HL-60 (cell line): Measurements from ENCODE around the gene PLEKHG5.

ENCODE experiments used
- DNase-seq, 2 experiments: peaks; one replicate each; pipeline ENCODE4 v3.0.0-alpha.2; 2010 to 2020; ENCODE audit warnings: low read depth in 1 of 2, low spot score in 1 of 2
- H3K27ac ChIP-seq: fragments of 250-450 bp; sonication (Bioruptor Pico); replicated peaks from 2 replicates; pipeline ENCODE4 v1.5.1; 2020; ENCODE audit warnings: mild to moderate bottlenecking, moderate library complexity
- H3K27me3 ChIP-seq: fragments of 250-450 bp; sonication (Bioruptor Pico); 2 replicates; pipeline ENCODE4 v1.5.1; 2021; ENCODE audit warnings: mild to moderate bottlenecking, moderate library complexity; ENCODE audit not compliant: insufficient read depth, poor library complexity, severe bottlenecking
- H3K4me3 ChIP-seq: replicated peaks from 2 replicates; pipeline ENCODE4 v1.5.1; 2011; ENCODE audit warnings: mild to moderate bottlenecking, control low read depth, low read length; ENCODE audit not compliant: insufficient read depth
- CTCF ChIP-seq: IDR thresholded peaks from one replicate; pipeline ENCODE4 v1.5.1; 2011; ENCODE audit warnings: low read length, control low read depth, inconsistent platforms; ENCODE audit not compliant: insufficient read depth
- GABPA ChIP-seq: IDR thresholded peaks from 2 replicates; pipeline ENCODE4 v1.6.1; 2012; ENCODE audit warnings: low read depth
- POLR2AphosphoS5 ChIP-seq: IDR thresholded peaks from 2 replicates; pipeline ENCODE4 v1.6.1; 2012; ENCODE audit warnings: low read depth
- SPI1 ChIP-seq: IDR thresholded peaks from 2 replicates; pipeline ENCODE4 v1.6.1; 2012; ENCODE audit warnings: low read depth, mild to moderate bottlenecking, borderline replicate concordance
- TF ChIP-seq, protein P1 (sequence below): IDR thresholded peaks from 2 replicates; pipeline ENCODE4 v1.6.1; 2012; ENCODE audit warnings: low read depth; ENCODE audit not compliant: insufficient replicate concordance

PLEKHG5 gene

GRCh38 chr1:6467744-6468688 is 23.5 kb downstream of the PLEKHG5 start:
- DNase-seq = no peak
- no peak overlapping the region for H3K4me3 ChIP-seq
- no peak for TF ChIP-seq POLR2AphosphoS5
- H3K27me3 ChIP-seq = peaks cover 32% of the 10 kb centered on the region
- no peak overlapping the region for H3K27ac ChIP-seq

DNA sequence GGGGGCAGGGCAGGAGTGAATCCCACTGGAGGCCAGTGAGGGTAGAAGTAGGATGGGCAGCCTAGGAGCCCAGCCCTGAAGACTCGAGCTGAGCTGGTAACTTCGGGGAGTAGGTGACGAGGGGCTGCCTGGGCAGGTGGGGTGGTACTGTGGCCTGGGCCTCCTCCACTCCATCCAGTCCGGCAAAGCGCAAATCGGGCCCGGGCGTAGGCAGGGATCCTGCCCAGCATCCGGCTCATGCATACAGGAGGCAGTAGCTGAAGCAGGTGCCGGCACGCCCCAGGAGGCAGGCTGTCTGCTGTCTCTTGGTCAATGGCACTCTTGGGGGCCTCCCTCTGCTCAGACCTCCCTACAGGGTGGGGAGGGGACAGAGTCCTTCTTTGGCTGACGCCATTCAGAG is 24.2 kb downstream of the PLEKHG5 start:
- TF ChIP-seq CTCF (no peak), GABPA (no peak), SPI1 (no peak)
- H3K27ac ChIP-seq = no peak overlapping the region
- DNase-seq = no peak
- H3K4me3 ChIP-seq = no peak overlapping the region
- H3K27me3 ChIP-seq = peaks cover 34% of the 10 kb centered on the region

GRCh38 chr1:6466751-6467150 is 24.7 kb downstream of the PLEKHG5 start:
- Histone ChIP-seq H3K4me3 (no peak overlapping the region), H3K27me3 (peaks cover 34% of the 10 kb centered on the region), H3K27ac (no peak overlapping the region)
- DNase-seq = no peak
- TF ChIP-seq GABPA (no peak), CTCF (no peak)

- Histone ChIP-seq H3K4me3 (no peak within 1 kb of the TSS), H3K27me3 (peaks cover 37% of the 10 kb centered on the region), H3K27ac (no peak within 1 kb of the TSS)
- TF ChIP-seq CTCF = no peak
- no peak for TF ChIP-seq POLR2AphosphoS5
- TF ChIP-seq GABPA = no peak
- no peak for TF ChIP-seq SPI1
- TF ChIP-seq, protein P1, sequence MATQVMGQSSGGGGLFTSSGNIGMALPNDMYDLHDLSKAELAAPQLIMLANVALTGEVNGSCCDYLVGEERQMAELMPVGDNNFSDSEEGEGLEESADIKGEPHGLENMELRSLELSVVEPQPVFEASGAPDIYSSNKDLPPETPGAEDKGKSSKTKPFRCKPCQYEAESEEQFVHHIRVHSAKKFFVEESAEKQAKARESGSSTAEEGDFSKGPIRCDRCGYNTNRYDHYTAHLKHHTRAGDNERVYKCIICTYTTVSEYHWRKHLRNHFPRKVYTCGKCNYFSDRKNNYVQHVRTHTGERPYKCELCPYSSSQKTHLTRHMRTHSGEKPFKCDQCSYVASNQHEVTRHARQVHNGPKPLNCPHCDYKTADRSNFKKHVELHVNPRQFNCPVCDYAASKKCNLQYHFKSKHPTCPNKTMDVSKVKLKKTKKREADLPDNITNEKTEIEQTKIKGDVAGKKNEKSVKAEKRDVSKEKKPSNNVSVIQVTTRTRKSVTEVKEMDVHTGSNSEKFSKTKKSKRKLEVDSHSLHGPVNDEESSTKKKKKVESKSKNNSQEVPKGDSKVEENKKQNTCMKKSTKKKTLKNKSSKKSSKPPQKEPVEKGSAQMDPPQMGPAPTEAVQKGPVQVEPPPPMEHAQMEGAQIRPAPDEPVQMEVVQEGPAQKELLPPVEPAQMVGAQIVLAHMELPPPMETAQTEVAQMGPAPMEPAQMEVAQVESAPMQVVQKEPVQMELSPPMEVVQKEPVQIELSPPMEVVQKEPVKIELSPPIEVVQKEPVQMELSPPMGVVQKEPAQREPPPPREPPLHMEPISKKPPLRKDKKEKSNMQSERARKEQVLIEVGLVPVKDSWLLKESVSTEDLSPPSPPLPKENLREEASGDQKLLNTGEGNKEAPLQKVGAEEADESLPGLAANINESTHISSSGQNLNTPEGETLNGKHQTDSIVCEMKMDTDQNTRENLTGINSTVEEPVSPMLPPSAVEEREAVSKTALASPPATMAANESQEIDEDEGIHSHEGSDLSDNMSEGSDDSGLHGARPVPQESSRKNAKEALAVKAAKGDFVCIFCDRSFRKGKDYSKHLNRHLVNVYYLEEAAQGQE = no peak
- no peak for DNase-seq
Measured at GRCh38 chr1:6466023-6466422, 25.4 kb downstream of the PLEKHG5 start, which contains the start of gene TNFRSF25. TSS of gene TNFRSF25 (minus strand) at chr1:6466173. CDS start at chr1:6466107, 66 bp downstream.

DNA sequence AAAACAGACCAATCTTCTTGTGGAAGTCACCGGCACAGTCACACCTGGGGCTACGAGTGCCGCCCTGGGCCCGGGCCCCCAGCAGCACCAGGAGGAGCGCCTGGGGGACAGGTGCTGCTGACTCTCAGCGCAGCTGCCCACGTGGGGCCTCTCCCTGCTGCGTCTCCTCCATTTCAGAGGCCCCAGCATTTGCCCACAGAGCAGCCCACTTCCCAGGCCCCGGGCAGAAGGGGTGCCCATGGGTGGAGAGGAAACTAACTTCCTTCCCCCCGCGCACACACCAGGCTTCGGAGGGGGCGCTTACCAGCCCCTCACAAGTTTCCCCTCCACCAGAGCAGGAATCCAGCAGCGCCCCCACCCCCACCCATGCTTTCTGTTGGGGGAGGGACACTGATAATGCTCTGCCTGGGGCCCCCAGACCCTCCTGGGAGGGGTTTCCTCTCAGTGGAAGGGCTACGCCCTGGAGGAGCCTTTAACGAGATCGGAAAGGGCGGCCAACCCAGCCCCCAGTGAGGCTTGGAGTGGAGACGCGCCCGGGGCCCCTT is 25.9 kb downstream of the PLEKHG5 start:
- no peak for DNase-seq
- H3K4me3 ChIP-seq = no peak overlapping the region
- TF ChIP-seq POLR2AphosphoS5 = no peak
- TF ChIP-seq CTCF = no peak
- TF ChIP-seq, protein P1 = no peak
- TF ChIP-seq SPI1 = no peak
- TF ChIP-seq GABPA = no peak
- H3K27me3 ChIP-seq = peaks cover 42% of the 10 kb centered on the region
- H3K27ac ChIP-seq = no peak overlapping the region
